ENCODE results near the gene ALKBH4. TPM values are rescaled to one million over a fixed set of nuclear protein-coding genes. Genes with fewer than 3 reads are reported as not detected.

ALKBH4 gene
- total and polyA plus RNA-seq, 2 donors from 2014 or later = 14.0 to 15.4 TPM

- H3K4me3 ChIP-seq (ENCODE audit: low read length in 3 of 3) = no peak overlapping the region
- no peak overlapping the region for H3K9ac ChIP-seq (ENCODE audit: low read length in 3 of 3)
- no peaks in the 10 kb centered on the region for H3K9me3 ChIP-seq (ENCODE audit: control insufficient read depth in 2 of 3, insufficient read depth in 1 of 3, low read length in 3 of 3)
- H3K36me3 ChIP-seq (ENCODE audit: control insufficient read depth in 2 of 3, insufficient read depth in 3 of 3, low read length in 3 of 3) = no peaks in the 10 kb centered on the region
- H3K27me3 ChIP-seq (ENCODE audit: control insufficient read depth, insufficient read depth, low read length) = no peaks in the 10 kb centered on the region
- H3K27ac ChIP-seq (ENCODE audit: low read depth in 2 of 2, low read length in 2 of 2) = no peak overlapping the region
- TF ChIP-seq CTCF (IDR thresholded peaks at IDR 0.05; ENCODE audit: borderline replicate concordance, extremely low read depth, insufficient read depth) = no peak
- DNase-seq (no peak), FAIRE-seq (no peak)
- intact Hi-C loops (cut with DNase I) = no loop called here
- H3K4me1 ChIP-seq (ENCODE audit: control insufficient read depth in 2 of 3, insufficient read depth in 2 of 3, low read depth in 1 of 3, low read length in 3 of 3) = peaks cover 0 to 14% (median 7%) of the 10 kb centered on the region in 3 donors
These were observed 28.5 kb downstream of the ALKBH4 start for GRCh38 chr7:102436118-102436517.

- Histone ChIP-seq H3K36me3 (ENCODE audit: control insufficient read depth in 2 of 3, insufficient read depth in 3 of 3, low read length in 3 of 3) (no peaks in the 10 kb centered on the region), H3K4me3 (ENCODE audit: low read length in 3 of 3) (peak overlapping the region; percentile 24 to 68 (median 53)), H3K27me3 (ENCODE audit: control insufficient read depth, insufficient read depth, low read length) (no peaks in the 10 kb centered on the region), H3K4me1 (ENCODE audit: control insufficient read depth in 2 of 3, insufficient read depth in 2 of 3, low read depth in 1 of 3, low read length in 3 of 3) (peaks cover 0 to 14% (median 7%) of the 10 kb centered on the region in 3 donors), H3K9me3 (ENCODE audit: control insufficient read depth in 2 of 3, insufficient read depth in 1 of 3, low read length in 3 of 3) (no peaks in the 10 kb centered on the region), H3K27ac (ENCODE audit: low read depth in 2 of 2, low read length in 2 of 2) (peak overlapping the region; percentile 26 to 71), H3K9ac (ENCODE audit: low read length in 3 of 3) (peak overlapping the region; percentile 2 to 71 (median 18))
- DNase-seq (peak in 1 of 5 donors; percentile 73), FAIRE-seq (no peak)
- TF ChIP-seq CTCF (IDR thresholded peaks at IDR 0.05; ENCODE audit: borderline replicate concordance, extremely low read depth, insufficient read depth) = no peak
- intact Hi-C loops (cut with DNase I) = no loop called here
These were observed 30.6 kb downstream of the ALKBH4 start for GRCh38 chr7:102434039-102434486.

- Histone ChIP-seq H3K27ac (ENCODE audit: low read depth in 2 of 2, low read length in 2 of 2) (peak within 1 kb of the TSS; percentile 60 to 91), H3K27me3 (ENCODE audit: control insufficient read depth, insufficient read depth, low read length) (no peaks in the 10 kb centered on the region), H3K9me3 (ENCODE audit: control insufficient read depth in 2 of 3, insufficient read depth in 1 of 3, low read length in 3 of 3) (no peaks in the 10 kb centered on the region), H3K4me3 (ENCODE audit: low read length in 3 of 3) (peak within 1 kb of the TSS; percentile 24 to 68 (median 53)), H3K9ac (ENCODE audit: low read length in 3 of 3) (peak within 1 kb of the TSS; percentile 18 to 71 (median 69)), H3K4me1 (ENCODE audit: control insufficient read depth in 2 of 3, insufficient read depth in 2 of 3, low read depth in 1 of 3, low read length in 3 of 3) (peaks cover 0 to 14% (median 7%) of the 10 kb centered on the region in 3 donors), H3K36me3 (ENCODE audit: control insufficient read depth in 2 of 3, insufficient read depth in 3 of 3, low read length in 3 of 3) (no peaks in the 10 kb centered on the region)
- FAIRE-seq (no peak), DNase-seq (peak; percentile 79 to 96 (median 89))
- no peak for TF ChIP-seq CTCF (IDR thresholded peaks at IDR 0.05; ENCODE audit: borderline replicate concordance, extremely low read depth, insufficient read depth)
- intact Hi-C loops (cut with DNase I) = no loop called here
These were observed 31.2 kb downstream of the ALKBH4 start, which contains the start of gene ORAI2 for GRCh38 chr7:102433219-102434038. Gene ORAI2, plus strand, starts transcription at chr7:102433575. Its CDS starts 5,382 bp downstream, at chr7:102438957.

Data from kidney (tissue), 14 donors.